ENCODE measurements around the gene MRPL24. TPM values are rescaled to one million over a fixed set of nuclear protein-coding genes. Genes with fewer than 3 reads are reported as not detected.

MRPL24 gene
- total RNA-seq, 1 experiment from 2014 or later, result 175 TPM

DNA sequence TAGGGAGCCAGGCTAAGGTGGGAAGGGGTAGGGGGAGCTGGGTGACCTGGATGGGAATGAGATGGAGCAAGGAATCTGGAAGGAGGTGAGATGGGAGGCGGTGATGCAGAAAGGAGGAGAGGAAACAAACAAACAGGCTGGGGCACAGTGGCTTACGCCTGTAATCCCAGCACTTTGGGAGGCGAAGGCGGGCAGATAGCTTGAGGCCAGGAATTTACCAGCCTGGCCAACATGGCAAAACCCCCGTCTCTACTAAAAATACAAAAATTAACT, 46.3 kb downstream of the MRPL24 start:
- DNase-seq (ENCODE audit: extremely low read depth, low read depth), result no peak

DNA sequence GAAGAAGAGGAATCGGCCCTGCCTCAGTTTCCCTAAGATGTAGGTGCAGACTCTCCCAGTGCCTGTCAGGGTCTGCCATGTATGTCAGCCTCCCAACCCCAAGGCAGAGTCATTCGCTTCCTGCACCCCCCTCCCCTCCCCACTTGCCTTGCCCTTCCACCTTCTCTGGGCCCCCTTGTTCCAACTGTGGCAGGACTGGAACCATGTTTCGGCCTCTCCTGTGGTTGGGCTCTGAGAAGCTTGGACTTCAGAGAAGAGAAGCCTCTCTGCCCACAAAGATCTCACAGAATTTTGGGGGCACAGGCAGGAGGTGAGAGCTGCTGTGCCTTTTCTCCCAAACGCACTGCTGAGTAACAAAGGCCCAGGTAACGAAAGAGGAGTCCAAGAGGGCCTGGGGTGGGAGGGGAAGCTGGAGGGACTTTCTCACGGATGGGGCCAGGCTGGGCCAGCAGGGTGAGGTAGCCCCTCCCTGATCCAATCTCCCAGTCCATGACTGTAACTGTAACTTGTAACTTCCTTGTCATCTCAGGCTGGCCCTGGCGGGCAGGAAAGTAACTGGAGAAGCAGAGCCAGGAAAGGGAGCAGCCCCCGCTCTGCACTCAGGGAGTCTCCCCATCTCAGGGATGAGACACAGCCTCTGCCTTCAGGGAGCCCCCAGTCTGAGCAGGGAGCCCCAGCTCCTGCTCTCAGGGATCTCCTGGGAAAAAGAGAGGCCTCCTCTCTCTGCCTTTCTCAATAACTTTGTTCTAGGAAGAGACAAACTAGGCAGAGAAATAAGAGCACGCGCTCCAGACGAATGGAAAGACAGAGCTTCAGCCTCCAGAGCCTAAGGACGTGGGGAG, 46.8 kb downstream of the MRPL24 start:
- no peak for DNase-seq (ENCODE audit: extremely low read depth, low read depth)

DNA sequence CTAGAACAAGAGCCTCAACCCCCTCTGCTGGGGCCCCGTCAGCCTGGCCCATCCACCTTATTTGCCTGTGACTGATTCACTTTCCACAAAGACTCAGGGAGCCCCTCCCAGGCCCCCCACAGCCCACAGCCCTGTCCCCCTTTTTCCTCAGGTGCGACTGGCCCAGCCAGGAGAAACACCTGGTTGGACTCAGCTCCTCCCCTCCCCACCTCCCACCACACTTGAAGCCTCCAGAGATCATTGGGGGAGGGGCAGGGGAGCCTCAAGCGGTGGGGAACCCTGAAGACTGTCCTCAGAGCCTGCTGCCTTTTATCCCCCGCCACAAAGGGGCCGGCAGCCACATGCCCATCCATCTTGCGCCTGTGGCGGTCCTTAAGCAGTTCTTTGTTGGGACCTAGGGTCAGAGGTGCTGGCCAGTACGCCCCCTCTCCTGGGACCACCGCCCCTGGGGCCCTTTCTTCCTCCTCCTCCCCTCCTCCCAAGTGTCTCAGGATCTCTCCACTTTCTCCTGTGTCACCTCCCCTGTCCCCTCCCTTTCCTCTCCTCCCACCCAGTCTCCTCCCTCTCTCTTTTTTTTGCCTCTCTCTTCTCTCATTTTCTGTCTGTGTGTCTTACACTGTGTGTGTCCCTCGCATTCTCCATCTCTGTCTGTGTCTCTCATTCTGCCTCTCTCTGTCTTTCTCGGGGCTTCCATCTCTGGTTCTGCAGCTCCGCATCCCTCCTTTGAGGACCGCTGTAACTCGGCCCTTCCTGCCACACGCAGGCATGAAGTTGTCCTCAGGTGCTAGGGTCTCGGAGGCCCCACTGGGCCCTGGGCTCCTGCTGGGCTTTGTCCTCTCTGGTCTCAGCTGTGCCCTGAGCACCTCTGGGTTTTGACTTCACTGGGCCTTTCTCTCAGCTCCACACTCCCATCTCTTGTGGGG, 47.7 kb downstream of the MRPL24 start:
- DNase-seq (ENCODE audit: extremely low read depth, low read depth), result no peak

DNA sequence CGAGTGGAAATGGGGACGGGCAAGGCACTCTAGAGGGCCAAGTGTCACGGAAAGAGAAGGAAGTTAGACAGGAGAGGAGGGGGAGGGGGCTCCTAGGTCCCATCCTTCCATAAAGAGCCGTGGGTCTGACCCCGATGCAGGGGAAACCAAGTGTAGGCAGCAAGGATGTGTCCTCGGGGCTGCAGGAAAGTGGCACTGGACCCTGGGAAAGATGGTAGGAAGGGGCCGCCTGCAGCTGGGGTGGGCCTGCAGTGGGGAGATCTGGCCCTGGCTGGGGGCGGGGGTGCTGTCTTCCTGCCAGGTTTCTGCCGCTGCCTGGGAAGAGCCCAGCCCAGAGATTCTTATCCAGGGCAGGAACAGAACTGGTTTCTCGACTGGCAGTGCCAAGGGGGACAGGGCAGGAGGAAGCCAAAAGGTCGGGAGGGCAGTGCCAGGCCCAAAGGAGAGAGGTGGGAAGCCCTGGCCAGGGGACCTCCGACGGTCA, 48.4 kb downstream of the MRPL24 start:
- DNase-seq (ENCODE audit: extremely low read depth, low read depth), result no peak

DNA sequence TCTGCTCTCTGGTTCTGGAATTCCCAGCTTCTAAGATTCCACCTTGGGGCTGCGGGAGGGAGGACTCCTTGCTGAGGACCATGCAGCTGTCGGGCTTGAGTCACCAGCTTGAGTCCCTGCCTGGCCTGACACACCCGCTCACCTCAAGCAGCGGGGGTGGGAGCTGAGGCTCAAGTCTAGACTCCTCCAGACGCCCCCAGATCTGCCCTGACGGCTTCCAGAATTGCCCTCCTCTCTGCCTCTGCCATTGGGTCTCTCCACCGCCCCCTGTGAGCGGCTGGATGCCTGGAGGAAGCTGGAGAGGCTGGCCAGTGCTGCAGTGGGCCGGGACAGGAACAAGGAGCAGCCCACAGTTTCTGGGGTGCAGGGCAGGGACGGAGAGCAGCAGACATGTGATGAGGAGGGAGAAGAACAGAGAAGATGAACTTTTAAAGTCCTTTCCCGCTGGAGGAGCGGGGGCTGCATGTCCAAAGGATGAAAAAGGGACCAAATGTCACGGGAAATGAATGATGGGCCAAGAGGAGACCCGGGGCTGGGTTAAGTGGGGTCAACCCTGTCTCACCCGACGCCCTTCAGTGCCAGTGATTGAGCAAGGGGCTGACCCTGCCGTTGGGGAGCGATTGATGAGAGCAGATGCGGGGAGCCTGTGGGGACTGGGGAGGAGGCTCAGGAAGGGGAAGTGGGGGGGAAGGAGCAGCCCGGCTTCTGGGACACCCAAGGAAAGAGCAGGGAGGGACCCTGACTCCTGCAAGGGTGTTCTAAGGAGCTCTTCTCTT, 49.0 kb downstream of the MRPL24 start:
- DNase-seq (ENCODE audit: extremely low read depth, low read depth), result no peak

- DNase-seq (ENCODE audit: extremely low read depth, low read depth), result no peak
Measured at GRCh38 chr1:156691191-156691590, 49.7 kb downstream of the MRPL24 start.

DNA sequence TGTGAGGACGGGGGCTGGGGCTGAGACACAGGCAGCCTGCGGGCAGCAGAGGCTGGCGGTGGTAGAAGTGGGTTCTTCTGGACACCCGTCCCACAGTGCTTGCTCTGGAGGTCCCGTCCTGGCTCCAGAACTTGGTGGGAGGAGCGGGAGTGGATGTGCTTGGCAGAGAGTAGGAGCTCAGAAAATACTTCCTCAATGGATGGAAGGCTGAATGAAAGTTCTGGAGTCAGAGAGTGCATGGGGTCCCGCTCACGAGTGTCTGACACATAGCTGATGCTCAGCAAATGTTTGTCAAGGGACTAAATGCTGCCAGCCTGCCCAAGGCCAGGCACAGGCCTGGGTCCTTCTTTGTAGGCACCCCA, 50.2 kb downstream of the MRPL24 start:
- DNase-seq (ENCODE audit: extremely low read depth, low read depth), result no peak

- DNase-seq (ENCODE audit: extremely low read depth, low read depth), result no peak
Measured at GRCh38 chr1:156689953-156690674, 50.8 kb downstream of the MRPL24 start.

DNA sequence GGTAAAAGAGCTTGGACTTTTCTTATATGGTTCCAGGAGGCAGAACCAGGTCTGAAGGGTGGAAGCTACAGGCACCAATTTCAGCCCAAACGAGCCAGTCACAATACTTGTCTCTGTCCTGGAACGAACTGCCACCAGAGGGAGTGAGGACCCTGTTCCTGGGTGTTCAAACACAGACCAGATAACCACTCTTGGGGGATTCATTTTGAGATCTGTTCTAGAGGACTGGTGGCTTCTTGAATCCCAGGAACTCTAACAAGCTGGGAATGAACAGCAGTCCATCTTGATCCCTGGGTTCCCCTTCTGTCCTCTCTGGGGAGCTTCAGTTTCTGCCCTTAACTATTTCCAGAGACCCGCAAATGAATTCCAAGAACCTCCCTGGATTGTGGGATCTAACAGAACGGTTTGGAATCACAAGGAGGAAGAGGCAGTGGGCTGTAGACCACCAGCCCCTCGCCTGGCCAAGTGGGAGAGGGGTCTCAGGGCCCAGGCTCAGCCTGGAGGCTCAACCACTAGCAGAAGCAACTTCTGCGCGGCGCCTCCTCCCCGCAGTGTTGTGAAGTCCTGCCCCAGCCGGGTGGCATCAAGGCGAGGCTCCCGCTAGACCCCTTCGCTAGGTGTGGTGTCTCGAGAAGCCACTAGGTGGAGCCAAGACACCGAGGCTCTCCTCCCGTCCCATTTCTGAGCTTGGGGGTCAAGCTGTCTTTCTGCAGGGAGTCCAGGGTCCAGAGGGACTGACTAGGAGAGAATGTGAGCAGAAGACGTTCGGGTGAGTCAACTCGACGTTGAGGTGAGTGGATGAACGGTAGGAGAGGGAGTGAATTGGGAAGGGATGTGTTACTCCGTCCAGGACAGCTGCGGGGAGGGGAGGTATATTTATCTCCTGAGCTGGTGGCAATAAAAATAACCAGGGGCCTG, 51.6 kb downstream of the MRPL24 start:
- DNase-seq (ENCODE audit: extremely low read depth, low read depth), result peak; percentile 91

Other genes starting within 250 kb of the MRPL24 start
- gene MEF2D, start 240.3 kb downstream of the MRPL24 start, total RNA-seq (2014; rRNA removed; shearing (Covaris generic)), result 23.8 and 26.3 TPM in 2 replicates
- 27.6 and 28.7 TPM in 2 replicates for gene IQGAP3, start 168.5 kb downstream of the MRPL24 start, total RNA-seq (2014; rRNA removed; shearing (Covaris generic))
- not detected in 2 replicates for gene TTC24, start 161.4 kb downstream of the MRPL24 start, total RNA-seq (2014; rRNA removed; shearing (Covaris generic))
- 235 and 249 TPM in 2 replicates for gene NAXE, start 149.3 kb downstream of the MRPL24 start, total RNA-seq (2014; rRNA removed; shearing (Covaris generic))
- 28.7 and 36.7 TPM in 2 replicates for gene GPATCH4, start 139.6 kb downstream of the MRPL24 start, total RNA-seq (2014; rRNA removed; shearing (Covaris generic))
- gene HAPLN2, start 121.7 kb downstream of the MRPL24 start, total RNA-seq (2014; rRNA removed; shearing (Covaris generic)), result 0.52 TPM in 1 of 2 replicates, not detected in the other
- 0.07 TPM in 1 of 2 replicates, not detected in the other for gene BCAN, start 99.0 kb downstream of the MRPL24 start, total RNA-seq (2014; rRNA removed; shearing (Covaris generic))
- gene NES, start 63.7 kb downstream of the MRPL24 start, total RNA-seq (2014; rRNA removed; shearing (Covaris generic)), result 2.2 and 2.5 TPM in 2 replicates
- gene CRABP2, start 35.5 kb downstream of the MRPL24 start, total RNA-seq (2014; rRNA removed; shearing (Covaris generic)), result 1.2 and 1.8 TPM in 2 replicates
- gene METTL25B, start 12.6 kb downstream of the MRPL24 start, total RNA-seq (2014; rRNA removed; shearing (Covaris generic)), result 24.6 and 32.1 TPM in 2 replicates
- 42.1 and 42.2 TPM in 2 replicates for gene ISG20L2, start 12.3 kb downstream of the MRPL24 start, total RNA-seq (2014; rRNA removed; shearing (Covaris generic))
- 460 and 499 TPM in 2 replicates for gene HDGF, start 10.6 kb upstream of the MRPL24 start, total RNA-seq (2014; rRNA removed; shearing (Covaris generic))
- 52.0 and 67.4 TPM in 2 replicates for gene PRCC, start 26.4 kb upstream of the MRPL24 start, total RNA-seq (2014; rRNA removed; shearing (Covaris generic))
- 135 TPM in 2 replicates for gene SH2D2A, start 75.8 kb upstream of the MRPL24 start, total RNA-seq (2014; rRNA removed; shearing (Covaris generic))
- gene INSRR, start 118.0 kb upstream of the MRPL24 start, total RNA-seq (2014; rRNA removed; shearing (Covaris generic)), result 0.17 and 0.42 TPM in 2 replicates
- 5.5 and 6.0 TPM in 2 replicates for gene NTRK1, start 119.8 kb upstream of the MRPL24 start, total RNA-seq (2014; rRNA removed; shearing (Covaris generic))
- 0.27 and 0.29 TPM in 2 replicates for gene PEAR1, start 152.6 kb upstream of the MRPL24 start, total RNA-seq (2014; rRNA removed; shearing (Covaris generic))
- not detected in 2 replicates for gene LRRC71, start 179.5 kb upstream of the MRPL24 start, total RNA-seq (2014; rRNA removed; shearing (Covaris generic))